Measurements from ENCODE around the gene SRGAP3.
A peak's percentile ranks its signal among the peaks of the same experiment; 100 is the strongest.
"Not testable (repeated sequence)": the region's sequence is repeated elsewhere in the genome, so short reads cannot be mapped to it uniquely, and the experiment has no call there.

The SRGAP3 gene

DNA sequence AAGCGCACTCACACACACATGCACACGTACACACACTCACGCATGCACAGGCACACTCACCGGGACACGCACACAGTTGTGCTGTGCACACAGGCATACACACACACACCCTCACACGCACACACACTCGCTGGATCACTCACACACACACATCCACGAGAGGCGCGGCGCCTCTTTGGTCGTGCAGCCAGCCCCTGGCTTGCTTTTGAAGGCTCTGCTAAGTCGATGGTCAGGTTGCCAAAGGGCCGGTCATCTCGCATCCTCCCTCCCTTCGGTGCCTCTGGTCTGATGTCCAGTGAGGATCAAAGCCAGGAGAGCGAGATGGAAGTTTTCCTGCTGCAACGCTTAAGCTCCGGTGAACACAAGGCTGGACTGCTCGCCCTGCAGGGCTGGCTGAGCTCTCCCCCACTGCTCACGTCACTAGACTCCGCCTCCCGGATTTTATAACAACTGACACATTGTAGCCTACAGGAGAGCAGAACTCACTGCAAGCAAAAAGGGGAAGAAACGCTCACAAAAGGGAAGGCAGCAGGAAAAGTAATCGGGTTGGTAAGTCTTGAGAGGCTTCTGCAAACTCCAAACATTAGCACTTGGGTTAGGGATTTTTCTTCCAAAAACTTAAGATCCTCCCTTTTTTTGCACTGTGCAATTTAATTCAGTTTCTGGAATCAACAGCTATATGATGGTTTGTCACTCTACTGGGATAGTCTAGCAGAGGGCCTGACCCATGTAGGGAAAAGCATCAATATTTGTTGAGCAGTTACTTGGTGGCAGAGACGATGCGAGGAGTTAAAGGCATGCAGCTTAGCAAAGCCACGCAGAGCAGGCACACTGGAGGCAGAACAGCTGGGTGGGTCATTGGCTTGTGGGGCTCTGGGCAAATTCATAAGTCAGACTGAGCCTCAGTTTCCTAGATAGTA, at the start of gene SRGAP3:
TSS of gene SRGAP3 (minus strand) at position 374 of the 920 bp plus-strand sequence. CDS start 695 bp downstream, outside the sequence.
- DNase-seq: peak; percentile 57 to 76

GRCh38 chr3:9298236-9298635, 48.8 kb upstream of the SRGAP3 start:
- no peak for DNase-seq

GRCh38 chr3:9296241-9296640, 46.8 kb upstream of the SRGAP3 start:
- DNase-seq: no peak

DNA sequence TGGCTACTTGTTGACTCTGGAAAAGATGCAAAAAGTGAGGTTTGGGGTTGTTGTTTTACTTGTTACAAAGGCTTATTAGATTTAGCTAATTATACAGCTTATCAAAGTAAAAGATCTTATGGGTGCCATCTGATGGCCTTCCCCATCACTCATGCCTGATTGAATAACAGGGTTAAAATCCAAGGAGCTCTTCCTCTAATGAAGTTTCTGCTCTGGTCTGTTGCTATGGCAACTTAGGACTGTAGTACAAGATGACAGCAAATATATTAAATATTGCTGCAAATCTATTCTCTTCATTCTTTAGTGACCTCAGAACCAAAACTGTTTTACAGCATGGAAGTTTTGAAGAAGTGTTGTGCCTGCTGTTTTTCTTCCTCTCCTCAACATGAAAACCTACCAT, 45.6 kb upstream of the SRGAP3 start:
- no peak for DNase-seq

- not testable (repeated sequence) for DNase-seq
Observed at GRCh38 chr3:9293953-9294352, 44.5 kb upstream of the SRGAP3 start.

- no peak for DNase-seq
Observed at GRCh38 chr3:9293076-9293475, 43.6 kb upstream of the SRGAP3 start.

GRCh38 chr3:9292516-9292915, 43.1 kb upstream of the SRGAP3 start:
- DNase-seq: no peak

DNA sequence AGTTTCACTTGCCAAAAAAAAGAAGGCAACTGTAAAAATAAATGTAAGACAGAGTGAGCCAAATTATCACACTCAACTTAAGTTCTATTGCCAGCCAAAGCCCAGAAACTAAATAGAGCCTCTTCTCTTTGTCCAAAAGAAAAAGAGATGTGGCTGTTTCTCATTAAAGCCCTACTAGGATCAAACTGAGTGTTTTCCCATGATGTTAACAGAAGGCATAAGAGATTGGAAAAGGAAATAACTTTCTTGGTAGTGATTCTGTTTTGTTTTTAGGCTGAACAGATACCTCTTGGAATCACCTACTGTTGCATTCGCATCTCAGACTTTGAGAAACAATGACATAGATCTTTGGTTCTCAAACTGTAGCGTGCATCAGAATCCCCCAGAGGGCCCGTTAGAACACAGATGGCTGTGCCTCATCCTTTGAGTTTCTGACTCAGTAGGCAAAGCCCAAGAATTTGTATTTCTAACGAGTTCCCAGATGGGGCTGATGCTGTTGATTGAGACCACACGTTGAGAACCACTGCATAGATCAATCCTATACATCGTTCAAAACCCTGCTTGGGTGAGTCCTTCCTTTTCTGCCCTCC, 42.5 kb upstream of the SRGAP3 start:
- DNase-seq: no peak

DNA sequence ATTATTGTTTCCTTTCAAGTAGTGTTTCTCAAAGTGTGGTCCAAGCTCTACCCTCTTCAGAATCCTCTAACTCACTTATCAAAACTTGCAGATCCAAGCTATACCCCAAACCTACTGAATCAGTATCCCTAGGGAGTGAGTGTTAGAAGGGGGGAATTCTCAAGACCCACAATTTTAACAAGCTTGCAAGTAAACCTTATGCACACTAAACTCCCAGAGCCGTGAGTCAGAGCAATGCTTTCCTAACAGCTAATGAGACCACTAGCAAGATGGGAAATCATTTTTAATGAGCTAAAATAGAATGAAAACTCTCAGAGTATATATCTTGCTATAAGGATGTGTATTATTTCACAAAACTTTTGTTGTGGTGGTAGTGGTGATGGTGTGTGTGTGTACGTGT, 41.1 kb upstream of the SRGAP3 start:
- no peak for DNase-seq

GRCh38 chr3:9281533-9281932, 32.1 kb upstream of the SRGAP3 start:
- DNase-seq: not testable (repeated sequence)

- DNase-seq: peak in 1 of 2 experiments; percentile 8
Observed at GRCh38 chr3:9280451-9281219, 31.2 kb upstream of the SRGAP3 start.

DNA sequence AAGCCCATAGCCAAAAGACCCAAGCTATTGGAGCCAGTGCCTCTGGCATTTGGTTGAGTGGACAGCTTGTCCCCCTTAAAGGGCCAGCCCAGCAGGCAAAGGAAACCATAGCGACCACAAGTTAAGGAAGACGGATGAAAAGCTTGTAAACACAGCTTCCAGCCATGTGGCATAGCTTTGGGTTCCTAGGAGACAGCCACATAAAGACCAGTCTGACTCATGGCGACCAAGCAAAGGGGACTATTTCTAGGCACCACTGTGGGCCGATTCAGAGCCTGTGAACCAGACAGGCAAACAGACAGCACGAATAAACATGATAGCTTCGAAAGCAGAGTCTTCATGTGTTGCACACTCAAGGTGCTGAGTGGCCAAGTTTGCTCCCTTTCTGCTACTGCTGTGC, 30.5 kb upstream of the SRGAP3 start:
- DNase-seq: no peak

- DNase-seq: no peak
Observed at GRCh38 chr3:9278498-9278897, 29.1 kb upstream of the SRGAP3 start.

DNA sequence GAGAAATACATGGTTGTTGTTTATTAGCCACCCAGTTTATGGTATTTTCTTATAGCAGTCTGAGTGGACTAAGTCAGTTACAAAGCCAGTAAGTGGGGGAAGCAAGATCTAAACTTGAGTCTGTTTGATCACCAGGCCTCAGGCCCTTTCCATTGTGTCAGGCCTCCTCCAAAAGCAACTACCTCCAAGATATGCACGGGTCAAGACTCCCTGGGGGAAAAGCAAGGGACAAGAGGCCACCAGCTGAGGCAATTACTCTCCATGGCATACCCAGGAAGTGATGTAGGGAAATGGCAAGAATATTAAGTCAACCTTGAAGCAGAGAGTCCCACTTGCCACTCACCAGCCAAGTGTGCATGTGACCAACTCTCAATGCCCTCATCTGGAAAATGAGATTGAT, 28.6 kb upstream of the SRGAP3 start:
- DNase-seq: no peak

GRCh38 chr3:9276761-9277370, 27.4 kb upstream of the SRGAP3 start:
- DNase-seq: no peak

DNA sequence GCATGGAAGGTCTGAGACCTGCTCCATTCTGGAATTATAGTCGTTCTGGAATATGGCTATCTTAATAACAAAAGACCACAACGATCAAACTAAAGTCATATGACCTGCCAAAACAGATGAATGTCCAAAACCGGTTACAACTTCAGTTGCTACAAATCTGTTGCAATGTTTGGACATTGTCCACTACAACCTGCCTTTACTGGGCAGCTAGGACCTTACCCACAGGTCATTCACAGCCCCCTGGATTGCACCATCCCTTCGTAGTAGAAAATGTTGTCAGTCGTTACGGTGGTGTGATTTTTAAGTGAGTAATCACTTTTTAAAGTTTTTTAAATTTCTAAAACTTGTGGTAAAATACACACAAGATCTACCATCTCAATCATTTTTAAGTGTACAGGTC, 22.5 kb upstream of the SRGAP3 start:
- no peak for DNase-seq

DNA sequence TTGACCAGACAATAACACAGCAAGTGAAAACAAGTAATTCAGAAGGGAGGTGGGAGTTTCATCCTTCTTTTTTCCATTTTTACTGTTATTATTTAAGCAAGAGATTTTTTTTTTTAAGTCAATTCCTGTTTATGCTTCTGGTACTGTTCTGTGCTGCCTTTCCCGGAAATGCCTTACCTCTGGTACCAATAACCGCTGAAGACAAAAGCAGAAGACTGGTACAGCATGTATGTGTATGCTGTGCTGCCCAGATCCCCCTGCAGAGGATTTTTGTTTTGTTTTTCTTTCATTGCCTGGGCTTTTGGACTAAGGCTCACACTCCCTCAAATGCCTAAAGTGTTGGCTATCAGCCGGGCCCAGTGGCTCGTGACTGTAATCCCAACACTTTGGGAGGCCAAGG, 21.3 kb upstream of the SRGAP3 start:
- DNase-seq: no peak

DNA sequence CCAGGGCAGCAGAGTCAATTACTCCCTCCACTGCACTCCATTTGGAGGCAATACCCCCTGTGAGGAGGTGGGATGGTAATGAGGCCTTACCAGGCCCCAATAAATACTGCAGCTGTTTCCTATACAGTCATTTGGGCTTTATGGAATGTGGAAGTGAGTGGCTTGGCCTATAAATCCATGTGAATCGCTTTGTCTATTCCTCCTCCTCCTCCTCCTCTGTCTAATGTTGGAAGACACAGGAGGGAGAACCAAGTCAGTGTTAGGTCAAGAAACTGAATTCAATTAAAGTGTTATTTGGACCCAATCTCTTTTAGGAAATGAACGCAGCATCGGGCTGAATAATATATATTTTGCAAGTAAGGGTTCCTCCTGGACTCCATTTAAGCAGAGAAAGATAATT, 17.3 kb upstream of the SRGAP3 start:
- no peak for DNase-seq

DNA sequence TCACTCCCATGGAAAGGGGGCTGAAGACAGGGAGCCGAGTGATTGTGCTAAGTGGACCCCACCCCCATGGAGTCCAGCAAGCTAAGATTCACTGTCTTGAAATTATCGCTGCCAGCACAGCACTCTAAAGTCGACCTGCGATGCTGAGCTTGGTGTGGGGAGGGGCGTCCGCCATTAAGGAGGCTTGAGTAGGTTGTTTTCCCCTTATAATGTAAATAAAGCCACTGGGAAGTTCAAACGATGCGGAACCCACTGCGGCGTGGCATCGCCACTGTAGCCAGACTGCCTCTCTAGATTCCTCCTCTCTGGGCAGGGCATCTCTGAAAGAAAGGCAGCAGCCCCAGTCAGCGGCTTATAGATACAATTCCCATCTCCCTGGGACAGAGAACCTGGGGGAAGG, 10.9 kb upstream of the SRGAP3 start:
- no peak for DNase-seq

- no peak for DNase-seq
Observed at GRCh38 chr3:9257092-9257491, 7.6 kb upstream of the SRGAP3 start.

DNA sequence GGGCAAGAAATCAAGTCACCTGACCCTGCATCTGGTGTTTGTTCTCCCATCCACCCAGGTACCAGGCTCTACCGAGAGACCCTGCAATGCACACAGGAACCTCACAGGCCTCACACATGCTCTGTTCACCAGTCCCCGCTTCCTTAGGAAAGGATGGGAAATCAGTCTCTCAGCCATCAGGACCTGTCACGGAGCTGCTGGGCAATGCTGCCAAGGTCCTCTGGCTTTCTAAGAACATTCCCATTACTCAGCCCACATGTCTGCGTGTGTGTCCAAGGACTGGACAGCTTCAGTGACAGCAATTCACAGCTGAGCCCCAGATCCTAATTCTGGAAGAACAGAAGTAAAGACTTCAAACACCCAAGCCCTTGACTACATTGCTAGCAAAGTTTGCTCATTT, 6.5 kb upstream of the SRGAP3 start:
- DNase-seq: no peak

DNA sequence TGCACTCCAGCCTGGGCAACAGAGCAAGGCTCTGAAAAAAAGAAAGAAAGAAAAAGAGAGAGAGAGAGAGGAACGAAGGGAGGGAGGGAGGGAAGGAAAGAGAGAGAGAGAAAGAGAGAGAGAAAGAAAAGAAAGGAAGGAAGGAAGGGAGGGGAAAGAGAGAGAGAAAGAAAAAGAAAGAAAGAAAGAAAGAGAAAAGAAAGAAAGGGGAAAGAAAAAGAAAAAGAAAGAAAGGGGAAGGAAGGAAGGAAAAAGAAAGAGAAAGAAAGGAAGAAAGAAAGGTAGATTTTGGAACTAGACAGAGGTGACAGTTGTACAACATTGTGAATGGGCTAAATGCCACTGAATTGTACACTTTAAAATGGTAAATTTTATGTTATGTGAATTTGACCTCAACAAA, 5.3 kb upstream of the SRGAP3 start:
- no peak for DNase-seq

DNA sequence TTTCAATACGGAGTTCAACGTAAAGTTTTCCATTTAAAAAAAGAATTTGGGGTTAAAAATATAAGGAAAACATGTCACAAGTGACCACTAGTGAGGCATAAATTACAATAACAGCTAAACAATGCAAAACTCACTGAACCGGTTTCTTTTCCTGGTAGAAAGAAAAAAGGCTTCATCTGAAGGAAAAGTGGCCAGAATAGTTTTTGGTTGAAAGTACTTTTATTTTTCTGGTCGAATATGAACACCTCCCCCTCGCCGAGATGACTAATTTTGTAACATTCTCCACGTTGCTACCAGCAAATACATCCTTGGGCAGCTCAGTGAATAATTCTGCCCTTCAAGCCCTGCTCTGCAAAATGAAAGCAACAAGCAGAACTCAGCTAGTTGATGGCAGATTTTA, 3.9 kb upstream of the SRGAP3 start:
- DNase-seq: no peak

Measured in NCI-H446 (cell line).